Hepatocyte (in vitro differentiated cells): ENCODE measurements around the gene TFEB. TPM values are rescaled to one million over a fixed set of nuclear protein-coding genes. Genes with fewer than 3 reads are reported as not detected.

Experiments
- DNase-seq: peaks from one replicate; pipeline ENCODE4 v3.0.0-alpha.2; 2016; ENCODE audit warnings: low spot score
- H2AFZ ChIP-seq: fragments of 200-600 bp; sonication (generic); 2 replicates; pipeline ENCODE4 v1.6.0; 2016; ENCODE audit warnings: antibody characterized with exemption, mild to moderate bottlenecking
- H3K27ac ChIP-seq: fragments of 200-600 bp; sonication (generic); 2 replicates; pipeline ENCODE4 v1.5.1; 2016; ENCODE audit warnings: mild to moderate bottlenecking
- H3K27me3 ChIP-seq: fragments of 200-600 bp; sonication (generic); 2 replicates; pipeline ENCODE4 v1.6.1; 2016
- H3K36me3 ChIP-seq: fragments of 200-600 bp; sonication (generic); replicated peaks from 2 replicates; pipeline ENCODE4 v1.5.1; 2016; ENCODE audit warnings: low read depth; ENCODE audit not compliant: insufficient read depth
- H3K4me1 ChIP-seq: fragments of 200-600 bp; sonication (generic); 2 replicates; pipeline ENCODE4 v1.5.1; 2016; ENCODE audit warnings: mild to moderate bottlenecking, moderate library complexity; ENCODE audit not compliant: insufficient read depth
- H3K4me2 ChIP-seq: fragments of 200-600 bp; sonication (generic); 2 replicates; pipeline ENCODE4 v1.6.0; 2016
- H3K4me3 ChIP-seq: fragments of 200-600 bp; sonication (generic); 2 replicates; pipeline ENCODE4 v1.5.1; 2016; ENCODE audit warnings: mild to moderate bottlenecking
- H3K79me2 ChIP-seq: fragments of 200-600 bp; sonication (generic); 2 replicates; pipeline ENCODE4 v1.6.0; 2017; ENCODE audit warnings: mild to moderate bottlenecking
- H3K9me2 ChIP-seq: fragments of 200-600 bp; sonication (generic); replicated peaks from 2 replicates; pipeline ENCODE4 v1.6.0; 2017; ENCODE audit warnings: mild to moderate bottlenecking; ENCODE audit not compliant: insufficient read depth
- H3K9me3 ChIP-seq: fragments of 200-600 bp; sonication (generic); 2 replicates; pipeline ENCODE4 v1.5.1; 2016; ENCODE audit warnings: low read depth, mild to moderate bottlenecking
- H4K20me1 ChIP-seq: fragments of 200-600 bp; sonication (generic); 2 replicates; pipeline ENCODE4 v1.6.0; 2016; ENCODE audit warnings: mild to moderate bottlenecking; ENCODE audit not compliant: insufficient read depth, poor library complexity, severe bottlenecking
- EZH2 ChIP-seq: fragments of 200-600 bp; sonication (generic); IDR thresholded peaks from 2 replicates; pipeline ENCODE4 v1.6.1; 2016; ENCODE audit warnings: antibody characterized with exemption, mild to moderate bottlenecking, borderline replicate concordance
- EZH2phosphoT487 ChIP-seq: fragments of 200-600 bp; sonication (generic); IDR thresholded peaks from one replicate; pipeline ENCODE4 v1.6.1; 2018; ENCODE audit warnings: antibody characterized with exemption, mild to moderate bottlenecking, low read depth, moderate library complexity; ENCODE audit not compliant: unreplicated experiment, severe bottlenecking
- WGBS: methylation state at CpG from one replicate; pipeline ENCODE4 v1.1.6; 2016; ENCODE audit warnings: low lambda C conversion rate; ENCODE audit errors: missing lambda C conversion rate; 5-methylcytosine and 5-hydroxymethylcytosine counted together
- polyA plus RNA-seq: library from polyadenylated mRNA; unstranded; fragments of >200 nt; fragmentation: Nextera tagmentation; extraction: Ambion mirVana; gene quantifications from 2 replicates; pipeline ENCODE4 v1.2.1, GENCODE V29; 2016
- total RNA-seq: library from RNA; depleted of rRNA; stranded (reverse); fragments of >200 nt; gene quantifications from 2 replicates; pipeline ENCODE4 v1.2.3, GENCODE V29; 2014
- TF ChIP-seq, protein P1 (sequence below): fragments of 200-600 bp; sonication (generic); IDR thresholded peaks from 2 replicates; pipeline ENCODE4 v1.5.1; 2016; ENCODE audit warnings: antibody characterized with exemption, mild to moderate bottlenecking; ENCODE audit not compliant: poor library complexity

The TFEB gene
- total and polyA plus RNA-seq, 2 experiments from 2014 or later: 14.2 to 32.7 TPM

GRCh38 chr6:41715795-41716515, 19.5 kb downstream of the TFEB start:
- peaks cover 24% of the 10 kb centered on the region for H3K4me1 ChIP-seq
- 85% methylated on average over 5 of the region's 5 CpGs for WGBS
- H3K36me3 ChIP-seq: no peaks in the 10 kb centered on the region

GRCh38 chr6:41714556-41715273, 20.7 kb downstream of the TFEB start:
- H3K9me3 ChIP-seq: no peaks in the 10 kb centered on the region
- H3K27ac ChIP-seq: no peak overlapping the region
- peaks cover 40% of the 10 kb centered on the region for H3K79me2 ChIP-seq
- H3K4me3 ChIP-seq: no peak overlapping the region
- no peaks in the 10 kb centered on the region for H3K9me2 ChIP-seq
- no peak overlapping the region for H2AFZ ChIP-seq
- no peak for DNase-seq
- peaks cover 4% of the 10 kb centered on the region for H4K20me1 ChIP-seq
- no peaks in the 10 kb centered on the region for H3K27me3 ChIP-seq
- TF ChIP-seq EZH2 (no peak), EZH2phosphoT487 (no peak)
- TF ChIP-seq, protein P1, sequence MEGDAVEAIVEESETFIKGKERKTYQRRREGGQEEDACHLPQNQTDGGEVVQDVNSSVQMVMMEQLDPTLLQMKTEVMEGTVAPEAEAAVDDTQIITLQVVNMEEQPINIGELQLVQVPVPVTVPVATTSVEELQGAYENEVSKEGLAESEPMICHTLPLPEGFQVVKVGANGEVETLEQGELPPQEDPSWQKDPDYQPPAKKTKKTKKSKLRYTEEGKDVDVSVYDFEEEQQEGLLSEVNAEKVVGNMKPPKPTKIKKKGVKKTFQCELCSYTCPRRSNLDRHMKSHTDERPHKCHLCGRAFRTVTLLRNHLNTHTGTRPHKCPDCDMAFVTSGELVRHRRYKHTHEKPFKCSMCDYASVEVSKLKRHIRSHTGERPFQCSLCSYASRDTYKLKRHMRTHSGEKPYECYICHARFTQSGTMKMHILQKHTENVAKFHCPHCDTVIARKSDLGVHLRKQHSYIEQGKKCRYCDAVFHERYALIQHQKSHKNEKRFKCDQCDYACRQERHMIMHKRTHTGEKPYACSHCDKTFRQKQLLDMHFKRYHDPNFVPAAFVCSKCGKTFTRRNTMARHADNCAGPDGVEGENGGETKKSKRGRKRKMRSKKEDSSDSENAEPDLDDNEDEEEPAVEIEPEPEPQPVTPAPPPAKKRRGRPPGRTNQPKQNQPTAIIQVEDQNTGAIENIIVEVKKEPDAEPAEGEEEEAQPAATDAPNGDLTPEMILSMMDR: no peak
- 95% methylated on average over 12 of the region's 14 CpGs for WGBS
- peaks cover 24% of the 10 kb centered on the region for H3K4me1 ChIP-seq
- no peaks in the 10 kb centered on the region for H3K36me3 ChIP-seq
- no peak overlapping the region for H3K4me2 ChIP-seq

More at GRCh38 chr6:41715795-41716515, 19.5 kb downstream of the TFEB start:
- no peak for DNase-seq
- H3K79me2 ChIP-seq: peaks cover 52% of the 10 kb centered on the region
- no peak overlapping the region for H3K4me2 ChIP-seq
- H3K9me2 ChIP-seq: no peaks in the 10 kb centered on the region
- no peaks in the 10 kb centered on the region for H3K27me3 ChIP-seq
- peaks cover 4% of the 10 kb centered on the region for H4K20me1 ChIP-seq
- H2AFZ ChIP-seq: no peak overlapping the region
- H3K4me3 ChIP-seq: no peak overlapping the region
- no peak overlapping the region for H3K27ac ChIP-seq
- TF ChIP-seq, protein P1: no peak
- TF ChIP-seq EZH2: no peak
- TF ChIP-seq EZH2phosphoT487: no peak
- no peaks in the 10 kb centered on the region for H3K9me3 ChIP-seq

DNA sequence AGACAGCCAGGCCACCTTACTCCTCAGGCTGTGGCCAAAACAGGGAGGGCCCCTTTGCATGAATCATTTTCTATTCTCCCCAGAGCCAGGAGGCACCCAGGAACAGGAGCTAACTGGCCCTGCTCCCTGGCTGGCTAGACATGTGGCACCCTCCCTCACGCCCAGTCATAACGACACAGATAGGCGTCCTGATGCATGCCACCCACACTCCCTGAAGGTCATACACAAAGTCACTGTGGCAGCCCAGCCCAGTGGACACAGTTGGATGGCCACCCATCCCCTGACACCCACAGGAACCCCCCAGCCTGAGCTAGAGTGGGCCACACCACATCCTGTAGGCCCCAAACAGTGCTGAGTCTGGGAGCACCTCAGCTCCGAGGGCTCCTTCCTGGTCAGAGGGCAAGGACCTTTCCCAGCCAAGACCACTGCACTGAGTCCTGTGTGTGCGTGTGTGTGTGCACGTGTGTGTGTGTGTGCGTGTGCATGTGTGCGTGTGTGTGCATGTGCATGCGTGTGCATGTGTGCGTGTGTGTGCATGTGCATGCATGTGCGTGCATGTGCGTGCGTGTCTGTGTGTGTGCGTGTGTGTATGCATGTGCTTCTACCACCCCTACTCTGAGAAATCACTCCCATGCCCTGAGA, 21.6 kb downstream of the TFEB start:
- no peak for DNase-seq
- Histone ChIP-seq H3K27ac (no peak overlapping the region), H3K4me1 (peaks cover 24% of the 10 kb centered on the region), H3K4me3 (no peak overlapping the region), H2AFZ (no peak overlapping the region), H4K20me1 (peaks cover 4% of the 10 kb centered on the region), H3K36me3 (no peaks in the 10 kb centered on the region), H3K4me2 (no peak overlapping the region), H3K27me3 (no peaks in the 10 kb centered on the region), H3K79me2 (peaks cover 35% of the 10 kb centered on the region), H3K9me3 (no peaks in the 10 kb centered on the region), H3K9me2 (no peaks in the 10 kb centered on the region)
- TF ChIP-seq, protein P1: no peak
- TF ChIP-seq EZH2: no peak
- TF ChIP-seq EZH2phosphoT487: no peak
- 92% methylated on average over 14 of the region's 14 CpGs for WGBS
